Stimulated activated CD4-positive, alpha-beta T cell treated with anti-CD3 and anti-CD28 coated beads, Interleukin-1b, Interleukin-23, amount 100 ng/mL, for 24 hours (primary cell): ENCODE measurements around the gene RBMS3.
"Not testable (repeated sequence)": the region's sequence is repeated elsewhere in the genome, so short reads cannot be mapped to it uniquely, and the experiment has no call there.

Source experiments
- DNase-seq, 4 experiments: peaks; one replicate each; pipeline ENCODE4 v3.0.0-alpha.2; 2020; ENCODE audit warnings: low read depth in 4 of 4, low spot score in 1 of 4

RBMS3 gene

DNA sequence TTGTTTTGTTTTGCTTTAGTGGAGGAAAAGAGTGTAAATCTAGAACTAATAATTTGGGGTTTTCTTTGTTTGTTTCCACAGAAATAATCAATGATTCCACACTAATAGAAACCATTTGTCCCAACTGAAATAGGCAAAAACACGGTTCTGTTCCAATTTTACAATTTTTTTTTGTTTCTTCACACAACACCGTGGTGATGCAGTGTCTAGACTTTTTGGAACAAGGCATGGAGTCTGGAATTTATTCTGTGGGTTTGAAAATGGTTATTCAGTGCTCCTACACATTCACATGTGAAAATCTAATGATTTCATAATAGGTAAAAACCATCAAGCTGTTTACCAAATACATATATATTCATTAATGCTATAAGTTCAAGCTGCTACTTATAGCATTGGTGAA lies 696.5 kb downstream of the RBMS3 start:
- no peak for DNase-seq

DNA sequence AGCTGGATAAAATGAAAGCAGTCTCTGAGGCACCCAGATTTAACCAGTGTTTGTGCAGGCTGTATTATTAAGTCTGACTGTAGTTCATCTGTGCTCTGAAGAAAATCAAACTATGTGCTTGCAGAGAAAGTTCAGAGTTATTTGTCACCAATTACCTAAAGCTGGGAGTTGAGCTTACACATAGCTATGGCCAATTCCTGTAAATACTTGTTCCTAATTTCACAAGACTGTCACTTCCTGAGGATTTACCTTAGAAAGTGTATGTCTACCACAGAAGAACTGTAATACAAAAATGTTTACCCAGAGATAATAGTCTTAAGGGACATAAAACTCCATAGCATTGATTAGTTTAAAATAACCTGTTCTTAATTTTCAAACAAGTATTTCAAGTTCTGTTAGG lies 697.2 kb downstream of the RBMS3 start:
- no peak for DNase-seq

DNA sequence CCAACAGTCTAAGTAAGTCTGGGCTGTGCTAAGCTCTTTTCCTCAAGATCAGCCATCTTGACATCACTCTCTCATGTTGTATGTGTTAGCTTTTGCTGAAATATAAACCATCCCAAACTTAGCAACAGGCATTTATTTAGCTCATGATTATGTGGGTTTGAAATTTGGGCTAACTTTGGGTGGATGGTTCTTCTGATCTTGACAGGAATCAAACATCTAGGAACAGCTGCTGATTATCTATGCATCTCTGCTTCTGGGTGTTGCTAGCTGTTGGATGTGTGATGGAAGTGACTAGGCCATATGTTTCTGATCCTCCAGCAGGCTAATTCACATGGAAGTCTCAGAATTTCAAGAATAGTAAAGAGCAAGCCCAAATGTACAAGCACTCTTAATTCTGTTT lies 710.3 kb downstream of the RBMS3 start:
- DNase-seq: no peak

DNA sequence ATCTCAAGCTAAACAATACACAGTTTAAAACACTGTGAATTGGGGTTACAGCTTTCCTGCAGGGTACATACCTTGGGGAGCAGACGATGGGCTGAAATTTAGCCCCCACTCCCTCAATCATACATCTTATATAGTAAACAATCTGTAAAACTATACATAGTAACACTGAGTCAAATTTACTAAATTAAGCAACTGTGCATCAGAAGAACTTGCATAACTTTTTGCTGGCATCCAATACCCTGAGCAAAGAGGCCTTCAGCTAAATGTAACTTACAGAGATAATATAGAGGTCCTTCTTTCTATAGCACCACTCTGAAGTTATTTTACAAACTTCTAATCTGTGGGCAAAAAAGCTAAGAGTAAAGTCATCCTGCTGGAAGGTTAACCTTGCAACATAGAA lies 721.9 kb downstream of the RBMS3 start:
- DNase-seq: no peak

DNA sequence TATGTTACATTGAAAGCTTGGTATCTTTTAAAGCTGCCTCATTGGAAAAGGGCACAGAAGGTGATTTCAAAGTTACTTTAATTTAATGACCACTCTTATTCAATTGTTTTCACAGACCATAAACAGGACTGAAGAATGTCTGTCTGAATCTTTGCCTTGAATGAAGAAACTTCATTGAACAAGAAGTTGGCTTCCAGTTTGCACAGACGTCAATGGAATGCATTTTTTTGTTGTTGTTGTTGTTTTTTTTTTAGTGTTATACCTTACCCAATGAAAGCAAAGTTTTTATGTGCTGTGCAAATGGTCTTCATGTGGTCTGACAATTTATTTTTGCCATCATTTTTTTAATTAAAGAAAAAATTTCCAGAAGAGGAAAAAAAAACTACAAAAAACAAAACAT lies 722.9 kb downstream of the RBMS3 start:
- DNase-seq: no peak

DNA sequence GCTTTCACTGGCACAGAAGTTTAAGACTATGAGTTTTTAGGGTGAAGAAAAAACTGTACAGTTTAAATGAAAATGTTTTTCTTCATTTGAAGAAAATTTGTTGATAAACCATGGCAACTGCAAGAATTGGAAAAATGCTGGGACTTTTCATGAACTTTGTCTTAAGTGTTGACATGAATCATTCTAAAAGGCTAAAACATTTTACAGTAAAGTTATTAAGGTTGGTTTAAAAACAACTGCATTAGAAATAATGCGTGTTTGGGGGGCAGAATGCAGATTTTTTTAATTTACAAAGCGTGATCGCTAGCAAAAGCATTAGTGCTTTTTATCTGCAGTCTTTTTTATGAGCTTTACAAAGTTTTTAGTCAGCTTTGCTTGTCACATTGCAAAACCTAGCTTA lies 723.6 kb downstream of the RBMS3 start:
- no peak for DNase-seq

DNA sequence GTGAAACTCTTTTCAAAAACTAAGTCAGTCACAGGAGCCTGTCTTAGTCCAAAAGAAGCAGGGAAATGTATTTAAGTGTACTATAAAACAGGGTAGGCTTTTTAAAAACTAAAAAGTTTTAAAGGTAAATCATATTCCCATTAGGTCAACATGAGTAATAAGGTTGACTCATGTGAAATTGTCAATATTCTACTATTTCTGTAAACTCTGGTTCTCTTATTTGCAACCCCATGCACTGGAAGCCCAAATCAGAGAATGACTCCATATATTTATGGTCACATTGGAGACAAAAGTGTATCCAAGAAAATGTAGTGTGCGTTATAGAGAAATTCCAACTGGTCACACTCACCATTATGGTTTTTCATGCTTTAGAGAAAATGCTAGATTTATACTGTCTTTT lies 725.2 kb downstream of the RBMS3 start:
- DNase-seq: no peak

DNA sequence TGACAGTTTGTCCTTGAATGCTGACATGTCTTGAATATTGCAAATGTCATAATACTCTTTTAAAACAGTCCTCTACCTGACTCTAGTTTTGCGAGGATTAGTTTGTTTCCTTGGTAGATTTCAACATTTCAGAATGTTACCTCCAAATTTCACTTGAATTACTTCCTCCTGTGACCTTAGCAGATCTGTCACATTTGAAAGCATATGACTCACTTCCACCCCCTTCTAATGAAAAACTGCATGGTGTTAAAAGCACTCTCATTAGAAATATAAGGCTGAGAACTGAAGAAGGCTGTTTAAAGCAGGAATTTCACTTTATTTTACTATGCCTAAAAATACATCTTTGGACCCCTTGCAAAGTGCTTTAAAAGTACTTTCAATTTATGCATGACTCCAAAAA lies 726.8 kb downstream of the RBMS3 start:
- DNase-seq: no peak

DNA sequence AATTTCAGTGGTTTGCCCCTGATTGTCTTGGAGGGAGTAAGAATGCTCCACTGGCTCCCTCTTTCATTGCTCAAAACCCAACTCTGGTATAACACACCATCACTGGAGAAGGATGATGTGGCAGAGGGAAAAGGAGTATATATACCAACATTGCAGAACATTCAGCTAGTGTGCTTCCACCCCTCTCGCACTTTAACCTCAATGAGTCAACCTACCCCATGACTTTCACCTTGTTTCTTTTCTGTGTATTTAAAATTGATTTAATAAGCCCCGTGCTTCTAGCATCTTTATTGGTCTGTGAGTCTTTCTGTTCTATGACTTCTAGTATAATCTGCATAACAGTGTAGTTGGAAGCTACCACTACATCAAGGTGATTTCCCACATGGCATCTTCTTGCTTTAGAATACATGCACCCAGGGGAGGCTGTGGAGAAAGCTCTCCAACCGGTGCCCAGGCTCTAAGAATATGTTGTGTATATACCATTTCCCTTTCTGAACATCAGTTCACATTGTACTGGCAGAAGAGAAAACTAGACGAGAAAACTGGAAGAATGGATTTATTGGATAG lies 730.4 kb downstream of the RBMS3 start:
- no peak for DNase-seq

DNA sequence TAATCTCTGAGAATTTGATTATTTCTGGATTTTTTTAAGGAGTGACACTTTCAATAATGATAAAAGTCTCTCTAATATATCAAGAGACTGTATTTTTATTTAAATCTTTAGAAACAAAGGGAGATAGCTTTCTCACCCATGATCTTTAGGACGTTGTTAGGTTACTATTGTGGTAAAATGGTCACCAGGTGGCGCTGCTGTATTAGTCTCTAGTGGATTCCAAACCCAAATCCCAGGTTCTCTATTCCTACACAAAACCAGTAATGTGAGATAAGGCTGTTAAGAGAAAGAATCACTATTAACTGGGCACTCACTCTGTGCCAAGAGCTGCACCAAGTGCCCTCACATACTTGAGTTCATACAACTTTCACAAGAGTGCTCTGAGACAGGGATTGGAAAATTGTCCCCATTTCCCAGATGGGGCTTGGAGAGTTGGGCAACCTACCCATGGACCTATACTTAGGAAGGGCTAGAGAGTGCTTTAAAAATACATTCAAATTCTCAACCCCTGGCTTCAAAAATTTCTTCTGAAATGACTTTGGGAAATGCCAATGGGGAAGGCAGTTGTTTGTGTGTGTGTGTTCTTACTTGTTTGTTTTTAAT lies 732.2 kb downstream of the RBMS3 start:
- peak; percentile 5 to 36 (median 28) for DNase-seq

DNA sequence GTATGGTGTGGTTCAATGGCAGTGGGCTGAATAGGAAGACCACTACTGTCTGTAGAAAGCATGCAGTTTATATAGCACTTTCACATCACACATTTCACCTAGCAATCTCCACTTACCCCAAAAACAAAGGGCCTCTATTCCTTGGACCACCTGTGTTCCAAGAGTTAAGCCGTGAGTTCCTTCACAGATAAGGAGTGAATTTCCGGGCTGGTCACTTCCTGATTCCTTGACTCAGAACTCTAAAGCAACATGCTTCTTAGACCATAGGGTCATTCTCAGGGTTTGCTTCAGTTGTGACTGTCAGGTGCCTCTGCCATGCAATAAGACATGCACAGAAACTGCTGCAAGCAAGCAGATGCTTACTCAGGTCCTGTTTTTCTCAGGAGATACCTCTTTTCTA lies 737.0 kb downstream of the RBMS3 start:
- DNase-seq: no peak

DNA sequence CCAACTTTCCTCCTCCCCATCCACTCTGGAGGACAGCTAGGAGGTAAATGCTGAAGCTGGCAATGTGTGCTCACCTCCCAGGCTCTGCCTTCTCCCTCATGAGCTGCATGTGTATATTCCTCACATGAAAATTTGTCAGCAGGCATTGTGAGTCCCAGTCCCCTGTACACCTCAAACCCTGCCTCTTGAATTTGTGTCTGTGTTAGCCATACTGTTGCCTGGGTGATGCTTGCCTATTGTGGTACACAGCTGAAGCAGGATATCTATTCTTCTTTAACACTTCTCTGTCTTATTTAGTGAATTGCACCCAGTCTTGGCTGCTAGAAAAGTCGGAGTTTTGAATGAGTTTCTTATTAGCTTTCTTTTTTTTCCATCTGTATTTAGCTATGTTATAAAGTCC lies 739.5 kb downstream of the RBMS3 start:
- no peak for DNase-seq

DNA sequence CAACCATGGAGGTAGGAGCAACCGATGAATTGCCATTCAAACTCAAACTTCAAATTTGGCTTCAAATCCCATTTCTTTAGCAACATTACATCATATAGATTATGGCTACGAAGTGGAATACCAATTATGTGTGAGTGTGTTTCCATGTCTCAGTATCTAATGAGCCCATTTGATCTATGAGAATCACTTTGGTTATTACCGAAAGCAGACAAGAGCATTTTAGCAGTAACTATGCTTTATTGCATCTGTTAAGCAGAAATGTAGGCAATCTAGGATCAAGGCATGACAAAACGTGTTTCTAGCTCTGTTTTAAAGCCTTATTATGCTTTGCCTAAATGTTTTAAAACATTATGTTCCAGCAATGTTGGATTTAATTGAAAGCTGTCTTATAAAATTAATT lies 743.6 kb downstream of the RBMS3 start:
- DNase-seq: no peak

DNA sequence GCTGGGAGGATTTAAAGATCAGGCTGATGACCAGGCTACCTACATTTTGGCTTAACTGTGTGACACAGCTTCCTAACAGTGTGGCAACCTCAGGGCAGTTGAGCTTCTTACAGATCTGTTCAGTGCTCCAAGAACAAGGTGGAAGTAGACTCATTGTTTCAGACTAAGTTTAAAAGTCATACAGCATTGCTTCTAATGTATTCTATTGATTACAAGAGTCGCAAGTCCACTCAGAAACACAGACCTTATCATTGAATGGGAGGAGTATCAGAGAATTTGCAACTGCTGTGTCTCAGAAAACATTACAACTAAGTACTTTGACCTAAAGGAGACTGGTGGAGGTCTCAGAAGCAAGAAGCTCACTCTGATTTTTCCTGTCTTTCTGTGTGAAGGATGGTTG lies 746.0 kb downstream of the RBMS3 start:
- no peak for DNase-seq

DNA sequence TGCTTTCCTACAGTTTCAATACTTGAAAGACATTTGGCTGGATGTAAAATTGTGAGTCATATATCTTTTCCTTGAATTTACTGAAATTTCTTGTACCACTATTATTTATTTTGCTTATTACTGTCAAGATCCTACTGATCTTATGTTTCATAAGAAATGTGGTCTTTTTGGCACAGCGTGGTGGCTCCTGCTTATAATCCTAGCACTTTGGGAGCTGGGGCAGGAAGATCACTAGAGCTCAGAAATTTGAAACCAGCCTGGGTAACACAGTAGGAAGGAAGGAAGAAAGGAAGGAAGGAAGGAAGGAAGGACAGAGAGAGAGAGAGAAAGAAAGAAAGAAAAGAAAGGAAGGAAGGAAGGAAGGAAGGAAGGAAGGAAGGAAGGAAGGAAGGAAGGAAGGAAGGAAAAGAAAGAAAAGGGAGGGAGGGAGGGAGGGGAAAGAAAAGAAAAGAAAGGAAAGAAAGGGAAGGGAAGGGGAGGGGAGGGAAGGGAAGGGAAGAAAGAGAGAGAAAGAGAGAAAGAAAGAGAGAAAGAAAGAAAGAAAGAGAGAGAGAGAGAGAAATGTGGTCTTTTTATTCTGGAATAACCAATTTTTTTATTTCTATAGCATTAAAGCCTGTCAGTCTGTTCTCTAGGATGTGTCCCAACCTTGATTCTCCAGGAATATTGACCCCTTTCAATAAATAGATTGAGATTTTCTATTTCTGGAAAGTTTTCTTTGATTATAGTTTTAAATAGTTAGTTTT lies 753.5 kb downstream of the RBMS3 start:
- no peak for DNase-seq

DNA sequence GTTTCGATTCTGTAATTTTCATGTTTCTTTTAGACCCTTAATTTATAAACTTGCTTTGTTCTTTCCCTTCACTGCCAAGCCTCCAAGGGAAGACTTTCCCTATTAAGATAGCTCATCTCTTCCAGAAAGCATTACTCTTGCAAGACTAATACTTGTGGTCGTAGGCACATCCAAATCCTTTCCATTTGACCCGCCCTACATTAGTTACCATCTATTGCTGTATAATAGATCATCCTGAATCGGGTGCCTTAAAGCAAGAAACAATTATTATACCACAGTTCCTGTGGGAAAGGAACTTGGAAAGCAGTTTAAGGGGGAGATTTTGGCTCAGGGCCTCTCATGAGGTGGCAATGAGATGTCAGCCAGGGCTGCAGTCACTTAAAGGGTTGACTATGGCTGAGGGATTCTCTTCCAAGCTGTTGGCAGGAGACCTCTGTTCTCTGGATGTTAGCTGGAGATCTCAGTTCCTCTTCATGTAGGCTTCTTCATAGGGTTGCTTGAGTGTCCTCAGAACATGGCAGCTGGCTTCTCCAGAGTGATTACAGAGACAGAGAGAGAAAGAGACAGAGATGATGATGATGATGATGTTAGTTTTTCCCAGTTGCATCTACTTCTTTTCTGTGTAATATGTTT lies 755.2 kb downstream of the RBMS3 start:
- no peak for DNase-seq

DNA sequence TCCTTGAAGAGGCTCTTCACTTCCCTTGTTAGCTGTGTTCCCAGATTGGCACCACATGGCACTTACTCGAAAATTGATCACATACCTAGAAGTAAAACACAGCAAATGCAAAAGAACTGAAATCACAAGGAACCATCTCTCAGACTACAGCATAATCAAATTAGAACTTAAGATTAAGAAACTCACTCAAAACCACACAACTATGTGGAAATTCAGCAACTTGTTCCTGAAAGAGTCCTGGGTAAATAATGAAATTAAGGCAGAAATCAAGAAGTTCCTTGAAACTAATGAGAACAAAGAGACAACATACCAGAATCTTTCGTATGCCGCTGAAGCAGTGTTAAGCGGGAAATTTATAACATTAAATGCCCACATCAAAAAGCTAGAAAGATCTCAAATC lies 759.3 kb downstream of the RBMS3 start:
- no peak for DNase-seq

DNA sequence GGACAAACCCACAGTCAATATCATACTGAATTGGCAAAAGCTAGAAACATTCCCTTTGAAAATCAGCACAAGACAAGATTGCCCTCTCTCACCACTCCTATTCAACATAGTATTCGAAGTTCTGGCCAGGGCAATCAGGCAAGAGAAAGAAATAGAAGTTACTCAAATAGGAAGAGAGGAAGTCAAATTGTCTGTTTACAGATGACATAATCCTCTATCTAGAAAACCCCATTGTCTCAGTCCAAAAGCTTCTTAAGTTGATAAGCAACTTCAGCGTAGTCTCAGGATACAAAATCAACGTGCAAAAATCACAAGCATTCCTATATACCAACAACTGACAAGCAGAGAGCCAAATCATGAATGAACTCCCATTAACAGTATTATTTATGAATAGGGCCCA lies 760.6 kb downstream of the RBMS3 start:
- not testable (repeated sequence) for DNase-seq

DNA sequence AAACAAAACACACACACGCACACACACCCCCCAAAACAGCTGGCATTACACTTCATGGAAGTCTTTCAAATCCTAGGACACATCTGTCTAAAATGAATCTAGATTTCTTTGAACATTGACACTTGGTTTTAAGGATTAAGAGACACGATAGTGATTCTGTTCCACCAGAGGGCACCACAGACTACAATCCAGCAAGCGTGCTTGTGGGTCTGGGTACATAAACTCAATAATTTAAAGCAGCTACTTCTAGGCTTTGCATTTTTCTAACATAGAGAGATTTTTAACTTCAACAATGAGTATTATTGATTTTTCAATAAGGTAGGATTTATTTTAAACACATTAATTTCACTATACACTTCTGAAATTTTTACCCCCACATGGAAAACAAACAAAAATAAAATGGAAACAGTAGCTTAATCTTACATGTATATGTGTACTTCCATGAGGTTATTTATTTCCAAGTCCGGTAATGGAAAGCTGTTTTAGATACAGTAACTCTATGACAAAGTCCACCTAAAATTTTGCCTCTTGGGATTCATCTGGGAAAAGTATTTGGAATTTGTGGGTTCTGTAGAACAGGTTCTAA lies 761.5 kb downstream of the RBMS3 start:
- DNase-seq: peak; percentile 22 to 30 (median 24)

DNA sequence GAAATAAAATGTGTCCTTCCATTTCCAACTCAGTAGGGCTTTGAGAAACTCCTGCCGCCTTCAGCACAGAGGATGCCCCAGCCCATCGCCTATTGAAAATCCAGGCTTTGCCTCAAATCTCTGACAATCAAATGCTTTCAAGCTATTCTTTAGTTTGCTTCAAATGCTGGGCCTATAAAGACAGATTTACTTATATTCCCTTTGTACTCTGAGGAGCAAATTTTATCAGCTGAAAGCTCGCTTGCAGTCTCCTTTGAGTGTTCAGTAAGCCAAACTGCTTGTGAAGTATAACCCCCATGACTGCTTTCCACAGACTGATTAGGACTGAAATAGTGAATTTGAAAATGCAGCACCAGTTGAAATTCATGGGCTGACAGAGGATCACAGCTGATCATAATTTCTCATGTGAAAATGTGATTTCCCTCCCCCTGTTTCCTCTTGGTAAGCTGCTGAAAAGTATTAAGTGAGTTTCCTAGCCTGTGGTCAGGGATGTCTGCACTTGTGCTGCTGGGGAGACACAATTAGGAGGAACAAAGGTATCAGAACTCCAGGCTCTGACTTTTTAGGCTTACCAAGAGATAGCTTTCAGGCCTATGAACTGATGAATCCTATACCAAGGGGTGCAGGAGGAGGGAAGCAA lies 762.2 kb downstream of the RBMS3 start:
- DNase-seq: no peak

DNA sequence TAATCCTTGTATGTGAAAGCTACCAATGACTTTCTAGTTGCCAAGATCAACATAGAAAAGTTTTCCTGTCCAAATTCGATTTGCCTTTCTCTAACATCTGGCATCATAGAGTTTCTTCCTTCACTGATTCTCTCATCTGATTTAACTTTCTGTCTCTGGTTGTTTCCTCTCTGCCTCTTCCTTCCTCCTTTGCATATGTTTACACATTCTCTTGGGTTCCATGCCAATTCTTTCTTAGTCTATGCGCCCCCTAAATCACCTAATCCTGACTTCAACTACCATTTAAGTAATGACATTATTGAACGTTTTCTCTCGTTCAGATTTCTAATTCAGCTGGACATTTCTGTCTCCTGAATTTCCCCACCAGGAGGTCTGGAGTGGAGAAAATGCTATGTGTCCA lies 763.6 kb downstream of the RBMS3 start:
- DNase-seq: no peak

DNA sequence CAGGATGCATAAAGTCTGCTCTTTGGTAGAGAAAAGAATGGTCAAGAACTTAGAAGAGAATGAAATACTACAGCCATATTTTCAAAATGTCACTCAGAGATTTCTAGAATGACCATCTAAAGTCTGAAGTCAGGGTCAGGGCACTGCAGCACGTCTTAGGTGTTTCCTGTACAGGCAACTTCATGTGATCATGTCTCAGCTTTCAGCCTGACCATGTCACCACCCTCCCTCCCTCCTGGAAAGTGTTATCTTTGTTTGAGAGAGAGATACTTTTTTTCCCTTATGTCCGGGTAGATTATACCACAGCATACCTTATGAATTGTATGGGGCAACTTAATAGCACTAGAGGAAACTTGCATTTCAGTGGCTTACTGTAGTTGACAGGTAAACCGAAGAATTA lies 767.6 kb downstream of the RBMS3 start:
- no peak for DNase-seq
